CD4-positive, alpha-beta T cell treated with Interleukin-4 for 4 hours (primary cell): ENCODE results near the gene TANC1.

ENCODE experiments used
- DNase-seq: peaks from one replicate; pipeline ENCODE4 v3.0.0-alpha.2; 2020

The TANC1 gene

DNA sequence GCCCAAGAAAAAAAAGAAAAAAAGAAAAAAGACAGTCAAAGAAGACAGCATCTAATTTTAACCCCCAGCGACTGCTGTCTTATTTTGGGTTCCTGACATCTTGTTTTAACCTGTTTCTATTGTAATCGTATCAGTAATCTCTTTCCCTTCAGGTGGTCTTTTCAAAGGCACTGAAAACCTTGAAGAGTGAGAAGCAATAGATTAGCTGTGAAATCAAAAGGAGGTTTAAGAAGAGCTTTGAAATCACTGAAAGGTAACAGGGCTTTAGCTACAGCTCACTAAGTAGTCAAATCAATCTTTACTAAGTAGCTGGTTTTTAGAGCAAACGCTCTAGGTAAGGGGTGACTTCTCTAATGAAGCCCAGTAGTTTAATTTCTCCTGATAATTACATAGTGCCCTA is 5.4 kb upstream of the TANC1 start:
- no peak for DNase-seq

DNA sequence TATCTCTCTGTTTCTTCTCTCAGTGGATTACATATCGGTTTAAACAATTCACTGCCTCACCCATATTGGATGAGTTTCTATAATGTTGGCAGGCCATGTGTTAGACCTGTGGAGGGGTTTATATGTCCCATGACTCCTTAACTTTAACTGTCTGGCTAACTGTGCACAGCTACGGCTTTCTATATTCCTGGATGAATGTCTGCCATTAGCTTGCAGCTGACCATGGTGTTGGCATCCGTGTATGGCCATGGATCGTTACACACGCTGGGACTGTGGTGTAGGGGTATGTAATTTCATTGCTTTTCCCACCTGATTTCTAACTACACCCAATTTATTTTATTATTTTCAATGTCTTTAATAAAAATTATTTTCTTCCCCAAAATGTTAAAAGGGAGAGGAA is 3.3 kb upstream of the TANC1 start:
- DNase-seq = no peak

DNA sequence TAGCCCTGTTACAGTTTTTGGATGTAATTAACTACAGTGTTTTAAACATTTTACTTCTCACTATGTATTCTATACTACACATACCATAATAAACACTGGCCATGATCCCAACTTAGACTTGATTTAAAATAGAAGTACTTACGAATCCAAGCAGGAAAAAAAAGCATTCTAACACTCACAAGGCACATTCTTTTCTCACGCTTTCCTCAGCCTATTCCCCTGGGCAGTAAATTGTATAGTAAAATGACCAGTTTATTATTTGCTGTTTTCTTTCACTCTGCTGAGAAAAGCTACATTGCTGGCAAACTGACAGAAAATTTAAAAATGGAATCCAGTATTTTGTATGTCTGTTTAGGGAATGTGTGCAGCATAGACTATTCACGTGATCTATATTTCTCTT is 2.8 kb upstream of the TANC1 start:
- no peak for DNase-seq

DNA sequence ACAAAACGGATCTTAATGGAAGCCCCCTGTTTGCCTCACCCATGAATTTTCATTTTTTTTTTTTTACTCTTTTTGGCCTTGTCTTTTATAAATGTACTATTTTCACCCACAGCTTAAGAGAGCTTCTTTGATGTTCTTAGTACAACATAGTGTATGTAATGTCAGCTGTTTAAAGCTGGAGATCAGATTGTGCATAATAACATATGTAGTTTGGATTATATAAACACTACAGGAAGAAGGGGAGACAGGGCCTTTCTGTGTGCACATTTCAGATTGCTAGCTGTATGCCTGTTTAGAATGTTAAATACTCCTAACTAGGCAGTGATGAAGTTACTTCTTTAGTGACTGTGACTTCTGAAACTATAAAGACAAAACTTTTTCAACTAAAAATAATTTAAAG is 2.1 kb upstream of the TANC1 start:
- DNase-seq = no peak

DNA sequence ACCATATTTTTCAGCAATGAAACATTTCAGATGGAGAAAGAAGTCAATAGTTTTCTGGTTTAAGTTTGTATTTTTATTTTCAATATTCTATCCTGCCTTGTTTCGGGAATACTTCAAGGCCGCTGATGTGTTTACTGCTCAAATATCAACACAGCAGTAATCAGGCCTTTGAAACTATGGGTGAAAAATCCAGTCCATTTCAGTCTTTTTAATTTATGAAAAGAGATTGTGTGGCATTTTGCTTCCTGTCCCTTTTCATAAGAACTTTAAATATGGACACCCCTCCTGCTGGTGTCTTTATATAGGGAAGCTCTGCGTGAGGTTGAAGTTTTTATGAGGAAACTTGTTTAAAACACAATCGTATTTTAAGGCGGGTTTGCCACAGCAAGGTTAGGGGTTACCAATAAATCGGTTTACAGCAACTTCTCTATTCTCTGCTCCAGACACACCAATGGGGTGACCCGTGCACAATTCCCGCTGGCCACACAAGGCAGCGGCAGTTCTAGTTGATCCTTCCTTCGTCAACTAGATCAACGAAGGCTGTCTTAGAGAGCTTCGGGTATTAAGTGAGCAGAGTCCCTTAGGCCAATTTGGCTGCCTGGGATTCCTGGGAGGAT is 1.2 kb upstream of the TANC1 start:
- no peak for DNase-seq

DNA sequence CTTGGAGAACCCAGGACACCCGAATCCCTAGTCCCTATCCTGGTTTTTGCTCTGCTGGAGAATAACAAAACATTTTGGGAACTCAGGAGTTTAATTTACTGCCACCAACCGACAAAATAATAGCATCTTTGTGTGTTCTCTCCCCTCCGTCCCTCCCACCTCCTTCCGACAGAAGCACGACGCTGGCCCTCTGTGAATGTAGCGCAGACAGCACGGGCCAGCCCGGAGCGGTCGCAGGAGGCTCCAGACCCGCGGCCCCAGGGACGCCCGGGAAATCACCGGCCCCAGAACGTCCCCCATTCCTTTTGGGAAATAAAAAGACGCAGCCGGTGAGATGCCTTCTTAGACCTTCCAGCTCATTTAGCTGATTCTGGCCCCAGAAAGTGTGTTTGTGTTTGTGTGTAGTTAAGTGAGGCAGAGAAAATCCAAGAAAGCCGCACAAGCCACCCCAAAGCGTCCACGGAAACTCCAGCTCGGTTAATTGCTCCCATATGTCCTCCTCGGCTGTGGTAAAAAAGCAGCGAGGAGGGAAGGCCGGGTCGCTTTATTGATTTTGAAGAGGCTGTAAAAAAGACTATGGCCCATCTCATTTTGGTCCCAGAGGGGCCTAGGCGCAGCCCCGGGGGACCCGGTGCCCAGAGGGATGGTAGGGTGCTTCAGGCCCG is 577 bp upstream of the TANC1 start:
- DNase-seq = no peak

DNA sequence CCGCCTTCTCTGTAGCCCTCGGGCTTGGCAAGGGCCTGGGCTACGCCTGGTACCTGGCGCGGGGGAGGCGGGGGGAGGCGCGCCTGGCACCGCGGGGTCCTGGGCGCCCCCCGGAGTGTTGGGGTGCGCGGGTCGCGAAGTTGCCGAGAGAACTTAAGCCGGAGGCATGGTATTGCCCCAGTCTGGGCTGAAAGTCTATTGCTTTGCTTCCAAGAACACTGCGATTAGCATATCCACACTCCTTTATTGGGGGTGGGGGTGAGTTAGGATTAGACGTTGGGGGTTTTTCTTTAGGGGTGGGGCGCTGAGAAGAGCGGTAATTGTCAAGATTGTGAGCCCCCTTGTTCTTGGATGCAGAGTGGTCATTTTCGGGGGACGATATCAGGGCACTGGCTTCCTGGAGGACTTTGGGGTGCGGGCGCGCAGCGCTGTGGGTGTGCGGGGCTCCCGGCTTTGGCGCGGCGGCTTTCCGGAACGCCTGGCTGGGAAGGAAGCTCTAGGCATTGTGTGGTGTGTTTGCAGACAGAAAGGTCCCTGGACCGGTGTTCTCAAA is 798 bp downstream of the TANC1 start:
- no peak for DNase-seq

DNA sequence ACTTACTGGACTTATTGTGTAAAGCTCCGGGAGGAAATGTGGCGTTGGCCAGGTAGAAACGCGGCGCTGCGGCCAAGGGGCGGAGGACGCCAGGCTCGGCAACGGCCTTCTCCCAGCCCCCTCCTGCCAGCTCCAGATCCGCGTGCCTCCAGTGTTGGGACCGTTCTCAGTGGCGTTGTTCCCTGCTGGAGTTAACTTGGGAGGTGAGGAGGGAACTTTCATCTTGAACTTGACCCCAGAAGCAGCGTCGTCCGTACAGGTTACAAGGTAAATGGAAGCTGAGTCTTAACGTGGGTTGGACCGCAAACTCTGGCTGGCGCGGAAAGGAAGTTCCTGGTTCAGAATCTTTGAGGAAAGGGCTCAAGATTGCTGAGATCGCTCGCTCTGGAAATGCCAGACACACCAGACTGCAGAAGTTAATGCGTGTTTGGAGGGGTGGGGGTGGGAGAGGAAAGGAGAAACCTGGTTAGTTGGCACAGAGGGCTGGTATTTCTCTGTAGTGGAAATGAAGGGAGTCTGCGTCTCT is 1.3 kb downstream of the TANC1 start:
- no peak for DNase-seq

DNA sequence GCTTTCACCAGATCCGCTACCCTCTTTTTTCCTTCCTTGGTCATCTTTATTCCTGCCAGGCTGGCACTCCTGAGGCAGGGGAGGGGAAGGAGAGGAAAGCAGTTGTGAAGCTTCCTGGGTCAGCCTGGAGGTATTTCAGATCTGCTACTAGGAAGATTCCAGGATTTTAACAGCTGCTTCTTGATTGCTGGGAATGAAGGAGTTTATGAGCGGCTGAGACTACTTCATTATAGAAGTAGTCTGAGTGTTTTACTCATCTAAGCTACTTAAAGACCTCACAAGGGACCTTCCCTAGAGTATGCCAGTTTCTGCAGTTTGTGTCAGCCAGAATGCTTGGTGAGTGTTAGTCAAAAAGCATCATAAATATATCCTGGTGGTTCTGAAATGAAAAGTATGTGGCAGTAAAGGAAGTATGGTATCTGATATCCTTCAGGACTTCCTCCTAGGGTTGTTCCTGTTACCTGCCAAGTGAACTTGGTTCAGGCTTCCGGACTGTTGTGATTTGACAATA is 1.9 kb downstream of the TANC1 start:
- DNase-seq = no peak

DNA sequence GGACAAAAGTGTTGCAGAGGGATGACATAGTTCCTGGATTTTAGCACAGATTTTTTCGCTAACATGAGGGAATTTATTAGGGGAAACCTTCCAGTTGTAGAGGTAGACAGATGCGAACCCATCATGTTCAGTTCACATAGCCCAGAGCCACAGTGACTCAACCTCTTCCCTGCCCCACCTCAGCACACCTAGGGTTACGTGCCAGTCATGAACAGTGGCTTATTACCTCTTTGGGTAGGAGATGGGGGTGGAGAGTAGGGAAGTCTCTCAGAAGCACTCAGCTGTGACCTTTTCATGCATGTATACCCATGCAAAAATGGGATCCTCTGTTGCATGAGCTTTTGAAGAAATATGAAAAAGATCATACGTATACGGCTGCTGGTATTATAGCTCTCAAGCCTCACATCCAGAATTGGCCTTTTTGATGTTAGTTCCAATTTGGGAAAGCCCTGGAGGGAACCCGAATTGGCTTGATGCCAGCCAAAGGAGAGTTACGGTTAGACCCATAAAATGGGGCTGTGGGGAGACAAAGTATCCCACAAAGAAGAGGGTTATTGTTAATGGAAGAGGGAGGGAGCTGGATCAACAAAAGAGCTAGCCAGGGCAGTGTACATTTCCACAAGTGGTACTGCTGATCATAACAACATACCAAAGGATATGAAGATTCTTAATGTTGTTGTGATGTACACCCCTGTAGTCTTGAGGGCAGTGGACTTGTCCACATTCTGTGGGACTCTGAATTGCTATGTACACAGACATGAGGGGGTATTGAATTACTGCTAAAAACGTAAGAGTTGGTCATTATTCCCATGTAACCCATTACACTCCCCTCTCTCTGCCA is 4.9 kb downstream of the TANC1 start:
- no peak for DNase-seq

DNA sequence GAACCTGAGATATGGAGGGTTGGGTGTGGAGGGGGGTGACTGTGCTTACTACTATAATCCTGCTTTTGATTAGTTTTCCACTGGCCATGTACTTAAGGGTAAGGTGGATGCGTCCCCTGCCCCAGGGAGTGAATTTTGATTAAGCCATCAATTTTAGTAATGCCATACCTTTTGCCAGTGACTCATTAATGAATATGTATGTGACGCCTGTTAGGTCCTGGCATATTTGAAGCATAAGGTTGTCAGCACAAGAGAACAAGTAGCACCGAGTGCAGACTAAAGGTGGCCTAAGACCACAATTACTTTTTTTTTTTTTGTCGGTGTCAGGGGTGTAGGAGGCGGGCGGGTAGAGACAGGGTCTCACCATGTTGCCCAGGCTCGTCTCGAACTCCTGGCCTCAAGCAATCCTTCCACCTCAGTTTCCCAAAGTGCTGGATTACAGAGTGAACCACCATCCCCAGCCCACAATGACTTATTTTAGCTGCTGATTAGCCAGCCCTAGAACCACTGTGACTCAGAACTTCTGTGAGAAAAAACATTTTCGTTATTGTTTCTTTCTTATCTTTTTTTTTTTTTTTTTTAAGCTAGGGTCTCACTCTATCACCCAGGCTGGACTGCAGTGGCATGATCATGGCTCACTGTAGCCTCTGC is 7.0 kb downstream of the TANC1 start:
- DNase-seq = no peak

DNA sequence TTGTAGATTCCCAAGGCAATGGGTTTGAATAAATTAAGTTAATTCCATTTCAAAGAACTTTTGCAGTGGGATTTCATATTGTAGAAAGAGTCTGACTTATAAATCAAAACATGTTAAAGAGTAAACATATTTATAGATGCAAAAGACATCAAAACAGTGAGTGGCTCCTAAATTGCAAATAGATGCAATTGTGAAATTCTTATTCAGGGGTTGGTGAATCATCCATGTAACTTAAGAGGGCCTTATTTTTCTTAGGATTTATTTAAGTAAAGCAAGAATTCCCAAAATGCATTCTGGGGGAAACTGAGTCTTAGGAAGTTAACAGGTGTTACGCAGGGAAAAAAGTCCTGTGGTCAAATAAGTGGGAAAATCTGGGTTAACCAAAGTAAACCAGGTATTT is 11.3 kb downstream of the TANC1 start:
- DNase-seq = no peak

DNA sequence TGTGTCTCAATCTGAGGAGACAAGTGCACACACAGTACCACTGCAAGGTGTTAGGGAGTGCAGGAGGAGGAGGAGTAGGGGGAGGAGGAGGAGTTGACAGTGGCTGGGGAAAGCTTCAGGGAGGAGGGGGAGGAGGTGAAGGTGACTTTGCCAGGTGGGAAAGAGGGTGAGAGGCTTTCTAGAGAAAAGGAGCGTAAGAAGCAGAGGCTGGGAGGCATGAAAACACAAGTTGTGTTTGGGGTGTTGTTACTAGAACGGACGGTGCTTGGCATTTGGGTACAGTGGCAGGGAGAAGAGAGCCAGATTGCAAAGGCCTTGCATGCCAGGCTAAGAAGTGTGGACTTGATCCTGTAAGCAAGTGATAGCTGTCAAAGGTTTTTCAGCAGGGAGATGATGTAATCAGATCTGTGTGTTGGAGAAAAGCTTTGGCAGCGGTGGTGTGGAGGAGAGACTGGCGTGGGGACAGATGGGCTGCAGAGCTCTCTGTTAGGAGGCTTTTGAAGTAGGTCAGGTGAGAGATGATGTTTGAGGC is 16.2 kb downstream of the TANC1 start:
- DNase-seq = no peak

DNA sequence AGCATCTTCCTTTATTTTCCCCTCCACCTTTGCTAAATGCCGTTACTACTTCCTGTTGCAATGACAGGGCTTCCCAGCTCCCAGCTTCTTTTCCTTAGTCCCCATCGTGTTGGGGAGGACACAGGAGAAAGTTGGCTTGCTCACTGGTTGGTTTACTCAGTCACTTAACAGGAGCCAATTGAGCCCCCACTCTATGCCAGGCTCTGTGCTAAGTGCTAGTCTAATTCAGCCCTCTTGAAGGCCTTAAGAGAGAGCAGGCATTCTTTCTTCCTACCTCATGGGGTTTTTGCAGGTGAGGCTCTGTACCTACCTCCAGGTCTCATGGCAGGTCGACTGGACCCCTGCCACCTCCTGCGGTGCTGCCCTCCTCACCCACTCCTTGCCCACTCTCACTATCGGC is 20.1 kb downstream of the TANC1 start:
- no peak for DNase-seq

DNA sequence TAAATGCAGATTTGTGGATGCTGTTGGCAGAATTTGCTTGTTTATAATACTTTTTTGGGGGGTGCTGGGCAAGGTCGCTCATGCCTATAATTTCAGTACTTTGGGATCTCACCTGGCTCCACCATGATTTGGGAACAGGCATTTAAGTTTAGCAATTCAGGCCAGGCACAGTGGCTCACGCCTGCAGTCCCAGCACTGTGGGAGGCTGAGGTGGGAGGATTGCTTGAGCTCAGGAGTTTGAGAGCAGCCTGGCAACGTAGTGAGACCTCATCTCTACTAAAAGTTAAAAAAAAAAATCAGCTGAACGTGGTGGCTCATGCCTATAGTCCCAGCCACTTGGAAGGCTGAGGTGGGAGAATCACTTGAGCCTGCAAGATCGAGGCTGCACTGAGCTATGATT is 20.7 kb downstream of the TANC1 start:
- DNase-seq = no peak

DNA sequence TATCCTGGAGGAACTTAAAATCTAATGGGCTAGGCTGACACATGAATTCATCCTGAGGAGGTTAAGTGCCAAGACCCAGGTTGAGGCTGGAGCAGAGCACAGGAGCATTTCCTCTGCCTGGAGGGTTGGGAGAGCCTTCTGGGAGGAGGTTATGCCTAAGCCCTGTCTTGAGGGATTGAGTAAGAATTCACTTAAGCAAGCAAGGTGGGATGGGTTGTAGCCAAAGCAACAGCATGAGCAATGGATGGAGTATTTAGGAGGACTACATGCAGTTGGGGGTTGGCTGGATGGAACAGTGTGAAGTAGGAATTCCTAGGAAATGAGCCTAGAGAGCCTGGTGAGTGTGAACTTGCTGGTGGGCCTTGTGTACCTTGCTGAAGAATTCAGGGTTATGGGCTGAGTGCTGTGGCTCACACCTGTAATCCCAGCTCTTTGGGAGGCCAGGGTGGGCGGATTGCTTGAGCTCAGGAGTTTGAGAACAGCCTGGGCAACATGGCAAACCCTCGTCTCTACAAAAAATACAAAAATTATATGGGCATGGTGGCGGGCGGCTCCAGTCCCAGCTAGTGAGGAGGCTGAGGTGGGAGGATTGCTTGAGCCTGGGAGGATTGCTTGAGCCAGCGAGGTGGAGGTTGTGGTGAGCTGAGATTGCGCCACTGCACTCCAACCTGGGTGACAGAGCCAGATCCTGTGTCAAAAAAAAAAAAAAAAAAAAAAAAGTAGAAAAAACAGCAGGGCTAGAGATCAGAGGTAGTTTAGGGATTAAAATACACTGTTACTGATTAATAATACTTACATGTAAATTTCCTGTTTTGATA is 22.2 kb downstream of the TANC1 start:
- DNase-seq = no peak

DNA sequence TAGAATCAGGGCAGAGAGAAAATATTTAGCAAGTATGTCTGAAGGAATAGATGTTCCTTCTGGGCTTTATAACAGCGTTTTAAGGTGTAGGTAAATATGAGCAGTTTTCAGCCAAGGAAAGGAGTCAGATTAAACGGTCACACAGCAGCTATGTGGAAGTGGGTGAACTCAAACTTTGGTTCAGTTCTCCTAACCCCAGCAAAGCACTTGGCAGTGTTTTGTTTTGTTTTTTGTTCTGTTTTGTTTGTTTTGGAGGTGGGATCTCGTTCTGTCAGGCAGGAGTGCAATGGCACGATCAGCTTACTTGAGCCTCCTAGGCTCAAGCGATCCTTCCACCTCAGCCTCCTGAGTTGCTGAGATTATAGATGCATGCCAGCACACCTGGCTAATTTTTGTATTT is 24.6 kb downstream of the TANC1 start:
- DNase-seq = no peak

DNA sequence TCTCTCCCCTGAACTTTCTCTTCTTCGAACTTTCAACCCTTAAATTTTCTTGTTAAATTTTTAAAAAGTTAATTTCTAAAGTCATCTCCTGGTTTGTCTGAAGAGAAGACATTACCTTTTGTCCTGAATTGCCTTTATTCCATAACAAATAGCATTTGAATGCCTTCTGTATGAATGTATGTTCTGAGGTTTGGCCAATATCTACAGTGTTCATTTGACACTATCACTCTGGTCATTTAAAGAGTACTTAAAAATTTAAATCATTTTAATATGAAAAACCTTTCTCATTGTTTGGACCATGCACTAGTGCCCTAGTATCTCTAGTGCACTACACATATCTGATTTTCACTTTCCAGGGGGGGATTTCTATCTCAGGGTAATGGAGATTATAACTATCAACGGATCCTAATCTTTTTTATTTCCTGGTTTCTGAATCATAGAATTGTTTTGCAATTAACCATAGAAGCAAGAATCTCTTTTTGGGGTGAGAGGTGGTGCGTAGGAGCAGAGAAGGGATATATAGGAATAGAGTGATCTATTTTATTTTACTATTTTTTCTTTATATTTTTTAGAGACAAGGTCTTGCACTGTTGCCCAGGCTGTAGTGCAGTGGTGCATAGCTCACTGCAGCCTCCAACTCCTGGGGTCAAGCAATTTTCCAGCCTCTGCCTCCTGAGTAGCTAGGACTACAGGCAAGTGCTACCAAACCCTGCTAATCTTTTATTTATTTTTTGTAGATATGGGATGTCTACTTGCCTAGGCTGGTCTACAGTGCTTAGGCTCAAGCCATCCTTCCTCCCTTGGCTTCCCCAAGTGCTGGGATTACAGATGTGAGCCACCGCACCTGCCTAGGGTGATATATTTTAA is 25.5 kb downstream of the TANC1 start:
- DNase-seq = no peak

DNA sequence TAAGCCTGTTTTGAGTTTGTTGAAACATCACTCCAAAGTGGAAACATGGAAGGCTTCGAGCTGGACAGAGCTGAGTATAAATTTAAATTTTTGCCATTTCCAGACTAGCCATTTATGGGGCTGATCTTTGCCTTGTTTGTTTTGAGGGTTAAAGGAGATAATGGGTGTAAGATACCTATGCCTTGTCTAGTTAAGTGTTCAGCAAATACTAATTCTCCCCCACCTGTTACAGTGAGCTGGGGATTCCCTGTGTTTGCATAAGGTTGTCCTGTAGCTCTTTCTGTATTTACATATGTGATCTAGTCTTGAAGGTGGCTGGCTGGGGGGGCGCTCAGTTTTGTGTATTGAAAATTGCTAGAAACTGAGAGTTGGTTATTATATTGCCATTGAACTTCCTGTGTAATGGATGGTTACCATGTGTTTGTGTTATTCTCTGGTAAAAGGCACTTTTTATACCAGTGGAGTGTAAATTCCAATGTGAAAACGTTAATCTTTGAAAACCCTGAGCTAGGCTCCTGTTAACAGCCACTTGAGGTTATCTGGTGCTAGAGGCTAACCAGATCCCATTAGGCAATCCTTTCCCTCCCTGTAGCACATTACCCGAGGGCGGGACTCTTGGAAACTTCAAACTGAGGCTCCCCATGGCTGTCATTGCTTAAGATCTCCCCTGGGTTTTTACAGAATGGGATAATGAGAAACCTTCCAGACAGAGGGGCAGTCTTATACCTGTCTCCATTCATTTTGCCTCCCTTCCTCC is 26.7 kb downstream of the TANC1 start:
- DNase-seq = no peak

DNA sequence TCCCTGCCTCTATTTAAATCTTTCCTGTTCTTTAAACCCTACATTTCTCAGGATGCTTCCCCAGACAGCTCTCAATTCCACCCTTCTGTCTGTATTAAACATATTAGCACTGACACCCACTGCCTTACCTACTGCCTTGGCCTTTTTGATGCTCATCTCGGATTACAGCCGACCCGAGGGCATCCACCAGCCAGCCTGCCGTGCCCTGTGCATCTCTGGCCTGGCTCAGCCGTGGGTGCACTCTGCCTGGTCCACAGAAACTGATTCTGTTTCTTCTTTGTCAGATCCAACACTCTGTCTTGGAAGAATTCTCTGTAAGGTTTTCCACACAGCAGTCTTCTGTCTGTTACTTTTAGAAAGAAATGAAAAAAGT is 27.2 kb downstream of the TANC1 start:
- DNase-seq = no peak
